NCI-H2171 treated with DMSO at 0.1 percent for 48 hours (cell line): ENCODE measurements around the gene PNP.
A peak's percentile ranks its signal among the peaks of the same experiment; 100 is the strongest.
"Not testable (repeated sequence)": the region's sequence is repeated elsewhere in the genome, so short reads cannot be mapped to it uniquely, and the experiment has no call there.

ENCODE experiments used
- DNase-seq: peaks from one replicate; lab custom pipeline; 2025; lab: John Stamatoyannopoulos, UW

PNP gene

DNA sequence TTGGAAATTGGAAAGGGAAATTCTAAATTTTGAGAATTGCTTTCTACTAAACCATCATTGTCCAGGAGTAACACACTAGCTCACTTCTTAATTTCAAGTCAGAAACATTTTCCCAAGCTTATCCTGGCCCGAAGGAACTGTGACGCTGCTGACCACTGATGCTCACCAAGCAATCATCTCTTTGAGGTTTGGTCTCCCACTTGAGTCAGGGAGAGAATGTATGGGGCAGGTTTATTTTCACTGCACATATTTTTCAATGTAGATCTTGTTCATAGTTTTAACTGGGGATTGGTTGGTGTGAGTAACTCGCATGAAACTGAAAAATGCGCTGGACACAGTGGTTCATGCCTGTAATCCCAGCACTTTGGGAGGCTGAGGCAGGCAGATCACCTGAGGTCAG, 23.3 kb downstream of the PNP start:
- no peak for DNase-seq

- no peak for DNase-seq
Measured at GRCh38 chr14:20493634-20494033, 24.4 kb downstream of the PNP start.

- DNase-seq, result no peak
Measured at GRCh38 chr14:20494935-20495766, 25.9 kb downstream of the PNP start.

GRCh38 chr14:20498622-20499021, 29.4 kb downstream of the PNP start:
- DNase-seq, result no peak

DNA sequence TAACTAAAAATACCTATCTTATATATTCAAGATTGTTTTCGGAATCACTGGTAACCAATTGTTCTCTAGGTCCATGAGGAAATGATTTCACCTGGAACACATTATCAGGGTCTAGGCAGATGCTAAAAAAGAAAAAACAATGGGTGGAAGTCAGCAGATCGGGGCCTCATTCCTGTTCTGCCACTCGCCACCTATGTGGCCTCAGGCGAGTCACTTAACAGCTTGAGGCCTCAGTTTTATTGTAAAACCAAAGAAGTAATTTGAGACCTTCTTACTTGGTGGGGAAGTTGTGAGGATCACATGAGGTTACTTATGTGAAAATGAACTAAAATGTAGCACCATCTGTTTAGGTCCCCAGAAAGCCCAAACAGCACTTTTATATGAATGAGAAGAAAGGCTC, 29.9 kb downstream of the PNP start:
- peak; percentile 85 for DNase-seq

DNA sequence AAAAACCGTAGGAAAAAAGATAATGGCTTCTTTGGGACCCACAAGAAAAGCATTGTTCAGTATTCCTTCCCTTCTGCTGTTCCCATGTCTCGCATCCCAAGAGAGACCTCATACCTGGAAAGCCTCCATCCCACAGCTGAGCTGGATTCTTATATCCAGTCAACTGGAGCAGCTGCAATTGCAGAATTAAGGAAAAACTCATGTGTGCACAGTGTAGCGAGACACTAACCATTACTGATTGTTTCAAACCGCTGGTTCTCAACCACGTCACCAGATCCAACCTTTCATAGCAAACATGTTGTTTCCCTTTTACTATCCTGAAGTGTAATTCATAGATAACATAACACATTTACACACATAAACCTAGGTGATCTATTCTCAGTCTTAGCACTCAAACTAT, 30.7 kb downstream of the PNP start:
- peak; percentile 50 for DNase-seq

GRCh38 chr14:20501346-20501745, 32.1 kb downstream of the PNP start:
- no peak for DNase-seq

DNA sequence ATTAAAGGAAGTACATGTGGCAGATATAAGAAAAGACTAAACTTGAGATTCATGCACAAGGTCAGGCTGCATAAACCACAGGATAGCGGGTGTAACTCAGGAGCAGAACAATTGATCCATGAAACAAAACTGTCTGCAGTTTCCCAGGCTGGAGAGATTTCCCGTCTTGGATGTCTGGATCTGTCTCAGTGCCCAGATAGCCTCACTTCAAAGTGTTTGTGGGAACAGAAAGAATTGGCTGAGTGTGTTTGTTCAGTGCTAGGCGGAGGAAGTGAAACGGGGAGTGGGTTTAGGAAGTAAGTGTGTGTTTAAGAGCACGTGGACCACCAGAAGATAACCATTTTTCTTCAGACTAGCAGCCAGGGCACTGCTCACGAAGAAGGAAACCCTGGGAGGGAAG, 34.7 kb downstream of the PNP start:
- no peak for DNase-seq

GRCh38 chr14:20506276-20506675, 37.1 kb downstream of the PNP start:
- not testable (repeated sequence) for DNase-seq

- not testable (repeated sequence) for DNase-seq
Measured at GRCh38 chr14:20506752-20507151, 37.5 kb downstream of the PNP start.

GRCh38 chr14:20507537-20507936, 38.3 kb downstream of the PNP start:
- not testable (repeated sequence) for DNase-seq

DNA sequence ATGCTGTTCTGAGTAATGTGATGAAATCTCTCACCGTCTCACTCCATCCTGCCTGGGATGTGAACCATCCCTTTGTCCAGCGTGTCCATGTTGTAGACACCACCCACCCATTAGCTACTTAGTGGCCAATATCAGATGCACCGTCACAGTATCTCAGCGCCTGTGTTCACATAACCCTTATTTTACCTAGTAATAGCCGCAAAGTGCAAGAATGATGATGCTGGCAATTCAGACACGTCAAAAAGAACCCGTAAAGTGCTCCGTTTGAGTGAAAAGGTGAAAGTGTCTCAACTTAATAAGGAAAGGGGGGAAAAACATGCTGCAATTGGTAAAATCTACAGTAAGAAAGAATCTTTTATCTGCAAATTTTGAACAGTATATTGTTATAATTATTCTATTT, 39.2 kb downstream of the PNP start:
- no peak for DNase-seq

DNA sequence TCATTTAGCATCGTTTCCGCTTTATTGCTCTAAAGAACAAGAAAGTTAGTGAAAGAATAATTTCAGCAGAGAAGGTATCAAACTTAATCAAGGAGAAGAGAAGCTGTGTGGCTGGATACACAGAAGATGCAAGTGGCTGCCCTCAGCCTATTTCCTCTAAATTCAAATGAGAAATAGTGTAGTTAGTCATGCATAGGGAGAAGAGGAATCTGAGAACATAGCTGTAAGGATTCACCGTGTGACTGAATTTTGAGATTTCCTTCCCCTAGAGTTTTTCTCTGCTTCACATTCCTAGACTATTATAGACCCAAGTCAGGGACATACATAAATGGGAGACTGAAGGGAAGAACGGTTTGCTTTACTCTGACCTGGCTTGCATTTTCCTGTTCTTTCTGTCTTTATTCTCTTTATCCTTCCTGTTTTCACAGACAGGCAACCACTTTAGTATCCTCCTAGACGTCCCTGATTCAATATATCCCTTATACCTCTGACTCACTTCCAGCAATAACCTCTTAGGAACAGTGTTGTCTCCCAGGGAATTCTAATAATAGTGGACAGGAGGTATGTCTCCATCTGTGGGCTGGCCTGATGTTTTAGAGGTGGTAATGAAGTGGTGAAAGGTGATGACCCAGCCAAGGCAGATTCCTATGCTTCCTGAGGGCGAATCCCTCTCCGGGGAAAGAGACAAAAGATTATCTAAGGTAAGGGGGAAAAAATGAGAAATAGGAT, 43.1 kb downstream of the PNP start:
- DNase-seq, result no peak

- DNase-seq, result no peak
Measured at GRCh38 chr14:20515846-20516245, 46.6 kb downstream of the PNP start.

GRCh38 chr14:20516921-20517320, 47.7 kb downstream of the PNP start:
- DNase-seq, result no peak

DNA sequence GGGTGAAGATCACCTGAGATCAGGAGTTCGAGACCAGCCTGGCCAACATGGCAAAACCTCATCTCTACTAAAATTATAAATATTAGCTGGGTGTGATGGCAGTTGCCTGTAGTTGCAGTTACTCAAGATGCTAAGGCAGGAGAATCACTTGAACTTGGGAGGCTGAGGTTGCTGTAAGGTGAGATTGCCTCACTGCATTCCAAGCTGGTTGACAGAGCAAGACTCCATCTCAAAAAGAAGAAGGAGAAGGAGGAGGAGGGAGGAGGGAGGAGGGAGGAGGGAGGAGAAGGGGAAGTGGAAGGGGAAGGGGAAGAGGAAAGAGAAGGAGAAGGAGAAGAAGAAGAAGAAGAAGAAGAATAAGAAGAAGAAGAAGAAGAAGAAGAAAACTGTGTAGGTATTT, 53.1 kb downstream of the PNP start:
- DNase-seq, result no peak

- DNase-seq, result no peak
Measured at GRCh38 chr14:20524027-20524426, 54.8 kb downstream of the PNP start.
